Loucy (cell line): ENCODE results near the gene FOXD1.

ENCODE experiments used
- EZH2phosphoT487 ChIP-seq: fragments of 200-600 bp; IDR thresholded peaks from 2 replicates; pipeline ENCODE4 v1.6.1; 2018; ENCODE audit warnings: antibody characterized with exemption, mild to moderate bottlenecking, moderate library complexity, borderline replicate concordance
- TF ChIP-seq, protein P1 (sequence below): fragments of 200-600 bp; sonication (generic); conservative IDR thresholded peaks from 2 replicates; pipeline ENCODE4 v1.5.1; 2014; ENCODE audit warnings: mild to moderate bottlenecking, antibody characterized with exemption, low read length

- TF ChIP-seq, protein P1, sequence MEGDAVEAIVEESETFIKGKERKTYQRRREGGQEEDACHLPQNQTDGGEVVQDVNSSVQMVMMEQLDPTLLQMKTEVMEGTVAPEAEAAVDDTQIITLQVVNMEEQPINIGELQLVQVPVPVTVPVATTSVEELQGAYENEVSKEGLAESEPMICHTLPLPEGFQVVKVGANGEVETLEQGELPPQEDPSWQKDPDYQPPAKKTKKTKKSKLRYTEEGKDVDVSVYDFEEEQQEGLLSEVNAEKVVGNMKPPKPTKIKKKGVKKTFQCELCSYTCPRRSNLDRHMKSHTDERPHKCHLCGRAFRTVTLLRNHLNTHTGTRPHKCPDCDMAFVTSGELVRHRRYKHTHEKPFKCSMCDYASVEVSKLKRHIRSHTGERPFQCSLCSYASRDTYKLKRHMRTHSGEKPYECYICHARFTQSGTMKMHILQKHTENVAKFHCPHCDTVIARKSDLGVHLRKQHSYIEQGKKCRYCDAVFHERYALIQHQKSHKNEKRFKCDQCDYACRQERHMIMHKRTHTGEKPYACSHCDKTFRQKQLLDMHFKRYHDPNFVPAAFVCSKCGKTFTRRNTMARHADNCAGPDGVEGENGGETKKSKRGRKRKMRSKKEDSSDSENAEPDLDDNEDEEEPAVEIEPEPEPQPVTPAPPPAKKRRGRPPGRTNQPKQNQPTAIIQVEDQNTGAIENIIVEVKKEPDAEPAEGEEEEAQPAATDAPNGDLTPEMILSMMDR: no peak
- TF ChIP-seq EZH2phosphoT487: no peak
Observed at GRCh38 chr5:73491155-73491554, 42.6 kb upstream of the FOXD1 start.
